Skin epidermis (tissue), 12 donors: ENCODE measurements around the gene OR9A2.

Experiments
- H3K27ac ChIP-seq, 21 experiments: fragments of 200-600 bp; sonication (generic) in 11 of 21; one replicate each; pipeline ENCODE4 v1.5.0; 2020; ENCODE audit warnings: mild to moderate bottlenecking in 3 of 21, inconsistent platforms in 2 of 21, moderate library complexity in 2 of 21
- H3K4me3 ChIP-seq, 7 experiments: fragments of 200-600 bp; sonication (generic) in 2 of 7; one replicate each; pipeline ENCODE4 v1.5.0; 2020; ENCODE audit warnings: inconsistent platforms in 2 of 7, mild to moderate bottlenecking in 2 of 7, moderate library complexity in 1 of 7

OR9A2 gene

GRCh38 chr7:143025371-143025770, 1.6 kb downstream of the OR9A2 start:
- no peak overlapping the region for H3K4me3 ChIP-seq
- no peak overlapping the region for H3K27ac ChIP-seq

- H3K27ac ChIP-seq, result no peak overlapping the region
- H3K4me3 ChIP-seq, result no peak overlapping the region
Observed at GRCh38 chr7:143023047-143023446, 3.9 kb downstream of the OR9A2 start.

GRCh38 chr7:143018931-143019330, 8.0 kb downstream of the OR9A2 start:
- Histone ChIP-seq H3K27ac (no peak overlapping the region), H3K4me3 (no peak overlapping the region)

- H3K27ac ChIP-seq, result no peak overlapping the region
Observed at GRCh38 chr7:143016996-143017395, 9.9 kb downstream of the OR9A2 start.

GRCh38 chr7:143015926-143016490, 10.9 kb downstream of the OR9A2 start:
- Histone ChIP-seq H3K4me3 (no peak overlapping the region), H3K27ac (peak overlapping the region in 2 of 21 experiments; percentile 42 to 63)

More at GRCh38 chr7:143016996-143017395, 9.9 kb downstream of the OR9A2 start:
- no peak overlapping the region for H3K4me3 ChIP-seq

- H3K4me3 ChIP-seq, result no peak overlapping the region
- peak overlapping the region in 3 of 21 experiments; percentile 22 to 63 (median 42) for H3K27ac ChIP-seq
Observed at GRCh38 chr7:143015084-143015483, 11.8 kb downstream of the OR9A2 start.

- Histone ChIP-seq H3K4me3 (no peak overlapping the region), H3K27ac (peak overlapping the region in 4 of 21 experiments; percentile 34 to 63 (median 40))
Observed at GRCh38 chr7:143013893-143014292, 13.0 kb downstream of the OR9A2 start.

GRCh38 chr7:143013473-143013872, 13.5 kb downstream of the OR9A2 start:
- H3K4me3 ChIP-seq, result no peak overlapping the region
- peak overlapping the region in 5 of 21 experiments; percentile 22 to 63 (median 35) for H3K27ac ChIP-seq

- Histone ChIP-seq H3K27ac (peak overlapping the region in 1 of 21 experiments; percentile 63), H3K4me3 (no peak overlapping the region)
Observed at GRCh38 chr7:143012409-143012808, 14.5 kb downstream of the OR9A2 start.

GRCh38 chr7:143012001-143012400, 14.9 kb downstream of the OR9A2 start:
- no peak overlapping the region for H3K4me3 ChIP-seq
- H3K27ac ChIP-seq, result no peak overlapping the region

GRCh38 chr7:143008007-143008901, 18.7 kb downstream of the OR9A2 start:
- Histone ChIP-seq H3K27ac (no peak overlapping the region), H3K4me3 (no peak overlapping the region)

GRCh38 chr7:143005632-143006260, 21.2 kb downstream of the OR9A2 start:
- Histone ChIP-seq H3K4me3 (no peak overlapping the region), H3K27ac (no peak overlapping the region)

- H3K4me3 ChIP-seq, result peak overlapping the region in 2 of 7 experiments; percentile 25 to 26
- no peak overlapping the region for H3K27ac ChIP-seq
Observed at GRCh38 chr7:143003393-143004051, 23.4 kb downstream of the OR9A2 start.

GRCh38 chr7:143002898-143003297, 24.0 kb downstream of the OR9A2 start:
- Histone ChIP-seq H3K4me3 (peak overlapping the region in 2 of 7 experiments; percentile 25 to 26), H3K27ac (no peak overlapping the region)

GRCh38 chr7:143002106-143002505, 24.8 kb downstream of the OR9A2 start:
- H3K4me3 ChIP-seq, result no peak overlapping the region
- H3K27ac ChIP-seq, result no peak overlapping the region

GRCh38 chr7:143000648-143001047, 26.3 kb downstream of the OR9A2 start:
- Histone ChIP-seq H3K4me3 (no peak overlapping the region), H3K27ac (no peak overlapping the region)

- Histone ChIP-seq H3K27ac (no peak overlapping the region), H3K4me3 (no peak overlapping the region)
Observed at GRCh38 chr7:142999793-143000192, 27.1 kb downstream of the OR9A2 start.

GRCh38 chr7:142998966-142999365, 28.0 kb downstream of the OR9A2 start:
- no peak overlapping the region for H3K27ac ChIP-seq

GRCh38 chr7:142997456-142997989, 29.4 kb downstream of the OR9A2 start:
- H3K4me3 ChIP-seq, result no peak overlapping the region
- no peak overlapping the region for H3K27ac ChIP-seq

More at GRCh38 chr7:142998966-142999365, 28.0 kb downstream of the OR9A2 start:
- H3K4me3 ChIP-seq, result no peak overlapping the region

GRCh38 chr7:142992427-142992826, 34.5 kb downstream of the OR9A2 start:
- Histone ChIP-seq H3K27ac (no peak overlapping the region), H3K4me3 (no peak overlapping the region)
